ENCODE results near the gene SLC44A1. TPM values are rescaled to one million over a fixed set of nuclear protein-coding genes. Genes with fewer than 3 reads are reported as not detected.

SLC44A1 gene
- polyA plus RNA-seq, 1 of the 3 experiments (the other 2 are of a cell fraction) = 4.5 TPM

DNA sequence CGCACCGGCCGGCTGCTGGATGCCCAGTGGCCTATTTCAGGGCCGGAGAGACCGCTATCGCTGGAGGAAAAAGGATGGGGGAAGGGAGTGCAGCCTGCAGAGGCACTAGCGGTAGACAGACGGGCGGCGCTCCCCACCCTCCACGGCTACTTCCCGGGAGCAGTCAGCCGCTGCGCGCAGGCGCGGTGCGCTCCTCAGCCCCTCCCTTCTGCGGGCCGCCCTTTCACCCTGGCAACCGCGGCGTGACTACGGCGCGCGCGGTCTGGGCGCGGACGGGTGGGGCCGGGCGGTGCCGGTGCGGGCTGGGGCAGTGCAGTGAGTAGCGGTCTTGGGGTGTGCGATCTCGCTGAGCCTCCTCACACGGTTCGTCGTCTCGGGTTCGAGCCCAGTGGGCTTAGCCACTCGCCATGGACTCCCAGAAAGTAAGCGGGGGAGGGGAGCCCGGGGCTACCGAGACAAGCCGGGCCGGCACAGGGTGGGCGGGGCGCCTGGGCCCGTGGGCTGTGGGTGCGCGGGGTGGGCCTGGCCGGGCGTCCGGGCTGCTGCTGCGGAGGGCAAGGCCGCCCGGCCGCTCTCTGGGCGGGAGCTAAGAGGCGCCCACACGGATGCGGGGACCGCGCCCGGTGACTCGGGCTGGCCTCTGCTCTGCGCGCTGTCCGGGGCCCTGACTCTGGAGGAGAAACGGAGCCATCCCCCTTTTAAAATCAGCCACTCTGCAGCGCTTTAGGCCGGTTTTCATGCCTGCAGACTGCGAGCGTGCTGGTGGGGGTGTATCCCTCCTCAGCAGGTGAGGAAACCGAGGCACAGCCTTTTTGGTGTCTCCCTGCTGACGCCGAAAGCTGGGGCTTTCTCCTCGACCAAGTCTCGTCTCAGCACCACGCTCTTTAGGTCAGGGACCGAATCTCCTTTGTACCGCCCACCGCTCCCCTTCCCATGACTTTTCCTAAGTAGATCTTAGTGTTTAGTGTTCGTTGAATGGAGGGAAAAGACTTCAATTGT is 203.7 kb downstream of the SLC44A1 start, which contains the start of gene FSD1L:
Gene FSD1L (plus strand): TSS at position 221 of the 999 bp plus-strand sequence. CDS start 187 bp downstream, at position 408.
- no peaks in the 10 kb centered on the region for H3K36me3 ChIP-seq (replicated peaks in 1 of 2; ENCODE audit: control insufficient read depth in 1 of 2, insufficient read depth in 2 of 2, low read length in 1 of 2)
- H3F3A ChIP-seq (replicated peaks; ENCODE audit: insufficient read depth) = peaks cover 5% of the 10 kb centered on the region
- peaks cover 24% of the 10 kb centered on the region for H4K20me1 ChIP-seq (ENCODE audit: insufficient read depth)
- no peaks in the 10 kb centered on the region for H3K9me2 ChIP-seq
- peak within 1 kb of the TSS; percentile 94 for H3K4me2 ChIP-seq
- under 1% methylated on average over 23 of the region's 87 CpGs for WGBS (ENCODE audit: low lambda C conversion rate)
- TF ChIP-seq, protein P1, sequence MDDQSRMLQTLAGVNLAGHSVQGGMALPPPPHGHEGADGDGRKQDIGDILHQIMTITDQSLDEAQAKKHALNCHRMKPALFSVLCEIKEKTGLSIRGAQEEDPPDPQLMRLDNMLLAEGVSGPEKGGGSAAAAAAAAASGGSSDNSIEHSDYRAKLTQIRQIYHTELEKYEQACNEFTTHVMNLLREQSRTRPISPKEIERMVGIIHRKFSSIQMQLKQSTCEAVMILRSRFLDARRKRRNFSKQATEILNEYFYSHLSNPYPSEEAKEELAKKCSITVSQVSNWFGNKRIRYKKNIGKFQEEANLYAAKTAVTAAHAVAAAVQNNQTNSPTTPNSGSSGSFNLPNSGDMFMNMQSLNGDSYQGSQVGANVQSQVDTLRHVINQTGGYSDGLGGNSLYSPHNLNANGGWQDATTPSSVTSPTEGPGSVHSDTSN (IDR thresholded peaks at IDR 0.05) = no peak
- TF ChIP-seq RAD21 (IDR thresholded peaks at IDR 0.05; ENCODE audit: low read length) (peak; percentile 37; the same call in 1 of the 2 replicates), POLR2AphosphoS5 (IDR thresholded peaks at IDR 0.05; ENCODE audit: low read depth, low read length) (peak; percentile 84), NRF1 (IDR thresholded peaks at IDR 0.05; ENCODE audit: low read depth, low read length) (peak; percentile 81), YY1 (IDR thresholded peaks at IDR 0.05; ENCODE audit: low read depth) (peak; percentile 37; the same call in 1 of the 2 replicates), TCF12 (IDR thresholded peaks at IDR 0.05) (no peak), NFIC (IDR thresholded peaks at IDR 0.05; ENCODE audit: borderline replicate concordance) (no peak), CHD2 (IDR thresholded peaks at IDR 0.05; ENCODE audit: low read length, partially characterized antibody) (peak; percentile 92), GATA2 (CRISPR knock-in tag; IDR thresholded peaks at IDR 0.05) (0 out of 2 replicates have a peak, but pooled peaks have one; percentile 16), MXI1 (IDR thresholded peaks at IDR 0.05; ENCODE audit: low read depth, low read length) (peak; percentile 86), TAF1 (IDR thresholded peaks at IDR 0.05; ENCODE audit: borderline replicate concordance, low read depth, low read length) (peak; percentile 81), RFX5 (IDR thresholded peaks at IDR 0.05; ENCODE audit: low read length) (0 out of 2 replicates have a peak, but pooled peaks have one; percentile 26)
- TF ChIP-seq, protein P2, sequence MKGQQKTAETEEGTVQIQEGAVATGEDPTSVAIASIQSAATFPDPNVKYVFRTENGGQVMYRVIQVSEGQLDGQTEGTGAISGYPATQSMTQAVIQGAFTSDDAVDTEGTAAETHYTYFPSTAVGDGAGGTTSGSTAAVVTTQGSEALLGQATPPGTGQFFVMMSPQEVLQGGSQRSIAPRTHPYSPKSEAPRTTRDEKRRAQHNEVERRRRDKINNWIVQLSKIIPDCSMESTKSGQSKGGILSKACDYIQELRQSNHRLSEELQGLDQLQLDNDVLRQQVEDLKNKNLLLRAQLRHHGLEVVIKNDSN (IDR thresholded peaks at IDR 0.05; ENCODE audit: borderline replicate concordance, low read depth) = 0 out of 2 replicates have a peak, but pooled peaks have one; percentile 15
- TF ChIP-seq, protein P3, sequence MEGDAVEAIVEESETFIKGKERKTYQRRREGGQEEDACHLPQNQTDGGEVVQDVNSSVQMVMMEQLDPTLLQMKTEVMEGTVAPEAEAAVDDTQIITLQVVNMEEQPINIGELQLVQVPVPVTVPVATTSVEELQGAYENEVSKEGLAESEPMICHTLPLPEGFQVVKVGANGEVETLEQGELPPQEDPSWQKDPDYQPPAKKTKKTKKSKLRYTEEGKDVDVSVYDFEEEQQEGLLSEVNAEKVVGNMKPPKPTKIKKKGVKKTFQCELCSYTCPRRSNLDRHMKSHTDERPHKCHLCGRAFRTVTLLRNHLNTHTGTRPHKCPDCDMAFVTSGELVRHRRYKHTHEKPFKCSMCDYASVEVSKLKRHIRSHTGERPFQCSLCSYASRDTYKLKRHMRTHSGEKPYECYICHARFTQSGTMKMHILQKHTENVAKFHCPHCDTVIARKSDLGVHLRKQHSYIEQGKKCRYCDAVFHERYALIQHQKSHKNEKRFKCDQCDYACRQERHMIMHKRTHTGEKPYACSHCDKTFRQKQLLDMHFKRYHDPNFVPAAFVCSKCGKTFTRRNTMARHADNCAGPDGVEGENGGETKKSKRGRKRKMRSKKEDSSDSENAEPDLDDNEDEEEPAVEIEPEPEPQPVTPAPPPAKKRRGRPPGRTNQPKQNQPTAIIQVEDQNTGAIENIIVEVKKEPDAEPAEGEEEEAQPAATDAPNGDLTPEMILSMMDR (IDR thresholded peaks at IDR 0.05) = peak; percentile 38
- TF ChIP-seq, protein P4, sequence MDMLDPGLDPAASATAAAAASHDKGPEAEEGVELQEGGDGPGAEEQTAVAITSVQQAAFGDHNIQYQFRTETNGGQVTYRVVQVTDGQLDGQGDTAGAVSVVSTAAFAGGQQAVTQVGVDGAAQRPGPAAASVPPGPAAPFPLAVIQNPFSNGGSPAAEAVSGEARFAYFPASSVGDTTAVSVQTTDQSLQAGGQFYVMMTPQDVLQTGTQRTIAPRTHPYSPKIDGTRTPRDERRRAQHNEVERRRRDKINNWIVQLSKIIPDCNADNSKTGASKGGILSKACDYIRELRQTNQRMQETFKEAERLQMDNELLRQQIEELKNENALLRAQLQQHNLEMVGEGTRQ (IDR thresholded peaks at IDR 0.05; ENCODE audit: borderline replicate concordance, low read depth, low read length) = no peak
- H3K4me3 ChIP-seq (ENCODE audit: low read depth in 2 of 2, low read length in 1 of 2) = peak within 1 kb of the TSS; percentile 73 to 92
- peak within 1 kb of the TSS; percentile 82 to 90 for H3K27ac ChIP-seq (ENCODE audit: low read depth in 2 of 2, low read length in 1 of 2)
- no peaks in the 10 kb centered on the region for H3K27me3 ChIP-seq (ENCODE audit: insufficient read depth)
- H3K79me2 ChIP-seq (ENCODE audit: insufficient read depth) = peaks cover 49% of the 10 kb centered on the region
- H2AFZ ChIP-seq (ENCODE audit: low read depth) = peak within 1 kb of the TSS; percentile 100
- POLR2A ChIA-PET = interaction anchor here (0.5 to 1.4 kb wide), 3 partner anchors 13 to 33 kb away, joined by 3 to 4 read pairs (median 4); no protein-coding TSS in a partner anchor
- DNase-seq = peak; percentile 96
- CTCF ChIA-PET = interaction anchor here (0.6 kb wide), 1 partner anchor 33 kb away, joined by 3 read pairs; no protein-coding TSS in a partner anchor
- peak within 1 kb of the TSS; percentile 97 for H3K9ac ChIP-seq
- no peaks in the 10 kb centered on the region for H3K9me3 ChIP-seq
- H3K4me1 ChIP-seq (ENCODE audit: control insufficient read depth in 1 of 2, insufficient read depth in 2 of 2, low read depth in 1 of 2, low read length in 1 of 2) = peaks cover 0 to 5% of the 10 kb centered on the region in 2 experiments; a peak in 2 of 4 replicates
